Fibroblast of lung (primary cell): ENCODE measurements around the gene SNRPD3. TPM values are rescaled to one million over a fixed set of nuclear protein-coding genes. Genes with fewer than 3 reads are reported as not detected.
"Not testable (repeated sequence)": the region's sequence is repeated elsewhere in the genome, so short reads cannot be mapped to it uniquely, and the experiment has no call there.

Source experiments
- DNase-seq, 2 donors: peaks; one replicate each; pipeline versions ENCODE4 v3.0.0 to v3.0.0-alpha.2; 2010; ENCODE audit warnings: low read depth in 2 of 2
- H2AFZ ChIP-seq: 2 replicates; pipeline ENCODE4 v1.5.1; 2012; ENCODE audit warnings: low read length, control low read depth, inconsistent platforms
- H3K27ac ChIP-seq: 2 replicates; pipeline ENCODE4 v1.5.1; 2011; ENCODE audit warnings: low read length, control low read depth; ENCODE audit not compliant: insufficient read depth
- H3K27me3 ChIP-seq: 2 replicates; pipeline ENCODE4 v1.5.1; 2011; ENCODE audit warnings: mild to moderate bottlenecking, low read length; ENCODE audit not compliant: control insufficient read depth, insufficient read depth
- H3K36me3 ChIP-seq: 2 replicates; pipeline ENCODE4 v1.5.1; 2011; ENCODE audit warnings: low read length; ENCODE audit not compliant: control insufficient read depth, insufficient read depth
- H3K4me1 ChIP-seq: 2 replicates; pipeline ENCODE4 v1.5.1; 2011; ENCODE audit warnings: low read length; ENCODE audit not compliant: control insufficient read depth, insufficient read depth; ENCODE audit errors: extremely low read depth
- H3K4me2 ChIP-seq: 2 replicates; pipeline ENCODE4 v1.5.1; 2011; ENCODE audit warnings: low read length, control low read depth; ENCODE audit not compliant: insufficient read depth; ENCODE audit errors: extremely low read depth
- H3K4me3 ChIP-seq, 4 experiments: fragments of 200-600 bp in 1 of 4; sonication (generic) in 1 of 4; replicated peaks in 1 of 4; 2 replicates each; pipeline ENCODE4 v1.5.1; 2011 to 2016; ENCODE audit warnings: low read length in 4 of 4, low read depth in 3 of 4, mild to moderate bottlenecking in 3 of 4, control low read depth in 2 of 4, inconsistent platforms in 1 of 4, mixed read lengths in 1 of 4; ENCODE audit not compliant: insufficient read depth in 1 of 4; ENCODE audit errors: control extremely low read depth in 1 of 4
- H3K79me2 ChIP-seq: 2 replicates; pipeline ENCODE4 v1.5.1; 2012; ENCODE audit warnings: mild to moderate bottlenecking, low read length, inconsistent platforms; ENCODE audit not compliant: control insufficient read depth, insufficient read depth
- H3K9ac ChIP-seq: 2 replicates; pipeline ENCODE4 v1.5.1; 2011; ENCODE audit warnings: mild to moderate bottlenecking, low read length, control low read depth; ENCODE audit not compliant: insufficient read depth
- H3K9me3 ChIP-seq: 2 replicates; pipeline ENCODE4 v1.5.1; 2012; ENCODE audit warnings: low read depth, low read length; ENCODE audit not compliant: control insufficient read depth, insufficient read depth
- H4K20me1 ChIP-seq: 2 replicates; pipeline ENCODE4 v1.5.1; 2011; ENCODE audit warnings: low read length; ENCODE audit not compliant: control insufficient read depth, insufficient read depth; ENCODE audit errors: extremely low read depth
- EZH2 ChIP-seq: IDR thresholded peaks from 2 replicates; pipeline ENCODE4 v1.5.1; 2012; ENCODE audit warnings: low read length, control low read depth, mild to moderate bottlenecking; ENCODE audit errors: missing control alignments
- polyA plus RNA-seq, 2 donors: library from polyadenylated mRNA; depleted of rRNA in 1 of 2; stranded (reverse) in 1 of 2; unstranded in 1 of 2; fragments of >200 nt; gene quantifications; 2 replicates each; pipeline ENCODE4 v1.2.1, GENCODE V29; 2011 to 2012; ENCODE audit warnings: missing spikeins in 1 of 2
- total RNA-seq: library from RNA; depleted of rRNA; stranded (reverse); fragments of >200 nt; gene quantifications from 2 replicates; pipeline ENCODE4 v1.2.1, GENCODE V29; 2014
- TF ChIP-seq, protein P1 (sequence below), 2 donors: IDR thresholded peaks in 1 of 2; conservative IDR thresholded peaks in 1 of 2; 1 replicate in 1 of 2; 2 replicates in 1 of 2; pipeline ENCODE4 v1.5.1; 2011 to 2012; ENCODE audit warnings: low read length in 2 of 2, control low read depth in 1 of 2, inconsistent platforms in 1 of 2, low read depth in 1 of 2, mild to moderate bottlenecking in 1 of 2

The SNRPD3 gene
- total and polyA plus RNA-seq, 2 donors (not counting 1 experiment from before 2014, with no cell fraction given) = 114 to 151 TPM

DNA sequence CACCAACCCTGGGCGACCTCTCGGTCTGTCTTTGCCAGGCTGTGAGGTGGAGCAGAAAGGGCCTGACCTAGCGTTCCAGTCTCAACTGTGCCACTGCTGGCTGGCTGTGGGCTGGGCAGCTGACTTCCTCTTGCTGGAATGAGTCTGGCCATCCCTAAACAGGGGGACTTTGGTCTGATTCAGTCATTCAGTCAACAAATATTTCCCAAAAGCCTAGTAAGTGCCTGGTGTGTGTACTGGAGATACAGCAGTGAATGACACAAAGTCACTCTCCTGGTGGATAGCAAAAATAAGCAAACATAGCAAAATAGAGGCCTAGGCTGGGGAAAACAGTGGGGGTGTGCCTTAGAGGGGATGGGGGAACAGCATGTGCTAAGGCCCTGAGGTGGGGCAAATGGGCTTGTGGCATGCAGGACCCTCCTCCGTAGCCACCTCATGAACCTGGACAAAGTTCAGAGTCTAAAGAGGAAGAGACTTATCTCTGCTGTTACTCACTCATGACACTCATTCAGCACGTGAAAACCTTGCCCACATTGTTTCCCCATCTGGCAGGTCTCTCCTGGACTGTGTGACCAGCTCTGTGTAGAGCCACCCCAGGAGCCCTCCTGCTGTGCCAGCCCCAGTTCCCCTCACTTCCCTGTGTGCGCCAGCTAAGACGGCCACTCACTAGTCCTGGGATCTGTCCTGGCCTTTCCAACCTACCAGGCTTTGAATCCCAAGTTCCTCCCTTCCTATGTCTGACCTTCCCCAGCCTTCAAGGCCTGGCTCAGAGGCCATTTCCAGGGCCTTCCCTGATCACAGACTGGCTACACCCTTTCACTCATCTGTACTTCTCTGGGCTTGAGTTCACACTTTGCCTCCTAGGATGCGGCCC lies 5.5 kb upstream of the SNRPD3 start:
- Histone ChIP-seq H3K27ac (no peak overlapping the region), H3K27me3 (no peaks in the 10 kb centered on the region), H3K4me1 (peaks cover 11% of the 10 kb centered on the region), H4K20me1 (no peaks in the 10 kb centered on the region), H3K9ac (no peak overlapping the region), H3K36me3 (peaks cover 9% of the 10 kb centered on the region), H2AFZ (no peak overlapping the region), H3K9me3 (no peaks in the 10 kb centered on the region), H3K4me3 (no peak overlapping the region), H3K4me2 (no peak overlapping the region), H3K79me2 (peaks cover 53% of the 10 kb centered on the region)
- no peak for DNase-seq
- no peak for TF ChIP-seq EZH2
- TF ChIP-seq, protein P1, sequence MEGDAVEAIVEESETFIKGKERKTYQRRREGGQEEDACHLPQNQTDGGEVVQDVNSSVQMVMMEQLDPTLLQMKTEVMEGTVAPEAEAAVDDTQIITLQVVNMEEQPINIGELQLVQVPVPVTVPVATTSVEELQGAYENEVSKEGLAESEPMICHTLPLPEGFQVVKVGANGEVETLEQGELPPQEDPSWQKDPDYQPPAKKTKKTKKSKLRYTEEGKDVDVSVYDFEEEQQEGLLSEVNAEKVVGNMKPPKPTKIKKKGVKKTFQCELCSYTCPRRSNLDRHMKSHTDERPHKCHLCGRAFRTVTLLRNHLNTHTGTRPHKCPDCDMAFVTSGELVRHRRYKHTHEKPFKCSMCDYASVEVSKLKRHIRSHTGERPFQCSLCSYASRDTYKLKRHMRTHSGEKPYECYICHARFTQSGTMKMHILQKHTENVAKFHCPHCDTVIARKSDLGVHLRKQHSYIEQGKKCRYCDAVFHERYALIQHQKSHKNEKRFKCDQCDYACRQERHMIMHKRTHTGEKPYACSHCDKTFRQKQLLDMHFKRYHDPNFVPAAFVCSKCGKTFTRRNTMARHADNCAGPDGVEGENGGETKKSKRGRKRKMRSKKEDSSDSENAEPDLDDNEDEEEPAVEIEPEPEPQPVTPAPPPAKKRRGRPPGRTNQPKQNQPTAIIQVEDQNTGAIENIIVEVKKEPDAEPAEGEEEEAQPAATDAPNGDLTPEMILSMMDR (conservative IDR thresholded peaks at IDR 0.05 in 1 of 2, IDR thresholded peaks at IDR 0.05 in 1 of 2; ENCODE audit: low read depth in 1 of 2, low read length in 2 of 2) = no peak

DNA sequence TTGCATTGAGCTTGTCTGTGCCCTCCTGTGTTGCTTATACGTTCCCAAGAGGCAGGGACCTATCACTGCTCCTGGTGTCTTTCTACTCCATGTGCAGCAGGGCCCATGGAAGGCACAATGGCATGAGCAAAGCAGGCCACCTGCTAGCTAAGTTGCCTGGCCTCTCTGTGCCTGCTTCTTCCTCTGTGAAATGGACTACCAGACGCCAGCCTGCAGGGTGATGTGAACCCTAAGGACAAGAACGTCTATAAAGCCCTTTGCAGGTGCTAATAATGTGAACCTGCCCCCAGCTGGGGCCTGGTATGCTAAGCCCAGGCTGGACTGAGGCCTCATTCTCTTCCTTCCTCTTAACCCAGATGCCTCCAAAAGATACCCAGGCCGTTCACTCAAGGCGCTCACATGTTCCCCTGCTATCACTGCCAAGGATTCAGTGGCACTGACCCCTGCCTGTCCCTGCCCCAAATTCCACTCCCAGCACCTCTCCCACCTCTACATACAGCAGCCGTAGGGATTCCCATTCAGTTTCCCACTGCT lies 4.8 kb upstream of the SNRPD3 start:
- peaks cover 9% of the 10 kb centered on the region for H3K36me3 ChIP-seq
- H3K4me3 ChIP-seq = no peak overlapping the region
- H3K27me3 ChIP-seq = no peaks in the 10 kb centered on the region
- H2AFZ ChIP-seq = no peak overlapping the region
- no peaks in the 10 kb centered on the region for H4K20me1 ChIP-seq
- peaks cover 55% of the 10 kb centered on the region for H3K79me2 ChIP-seq
- no peak overlapping the region for H3K4me2 ChIP-seq
- H3K9me3 ChIP-seq = no peaks in the 10 kb centered on the region
- DNase-seq = no peak
- H3K4me1 ChIP-seq = peaks cover 10% of the 10 kb centered on the region
- no peak overlapping the region for H3K27ac ChIP-seq
- no peak for TF ChIP-seq EZH2
- TF ChIP-seq, protein P1 (conservative IDR thresholded peaks at IDR 0.05 in 1 of 2, IDR thresholded peaks at IDR 0.05 in 1 of 2; ENCODE audit: low read depth in 1 of 2, low read length in 2 of 2) = no peak
- no peak overlapping the region for H3K9ac ChIP-seq

DNA sequence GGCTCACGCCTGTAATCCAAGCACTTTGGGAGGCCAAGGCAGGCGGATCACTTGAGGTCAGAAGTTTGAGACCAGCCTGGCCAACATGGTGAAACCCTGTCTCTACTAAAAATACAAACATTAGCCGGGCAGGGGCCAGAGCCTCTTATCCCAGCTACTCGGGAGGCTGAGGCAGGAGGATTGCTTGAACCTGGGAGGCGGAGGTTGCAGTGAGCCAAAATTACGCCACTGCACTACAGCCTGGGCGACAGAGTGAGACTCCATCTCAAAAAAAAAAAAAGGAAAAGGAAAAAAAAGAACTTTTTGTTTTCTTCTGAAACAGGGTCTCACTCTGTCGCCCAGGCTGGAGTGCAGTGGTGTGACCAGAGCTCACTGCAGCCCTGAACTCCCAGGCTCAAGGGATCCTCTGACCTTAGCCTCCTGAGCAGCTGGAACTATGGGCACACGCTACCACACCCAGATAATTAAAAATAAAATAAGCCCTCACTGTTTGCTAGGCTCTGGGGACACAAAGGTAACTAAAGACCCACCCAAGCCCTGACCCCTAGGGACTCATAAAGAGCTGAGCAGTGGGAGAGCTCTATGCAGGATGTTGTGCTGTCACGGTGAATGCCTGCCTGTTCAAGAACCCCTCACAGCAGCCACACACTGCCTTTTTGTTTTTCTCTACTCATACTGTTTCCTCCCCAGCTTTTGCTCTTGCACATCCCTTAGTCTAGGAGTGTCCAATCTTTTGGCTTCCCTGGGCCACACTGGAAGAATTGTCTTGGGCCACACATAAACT lies 3.1 kb upstream of the SNRPD3 start:
- H3K36me3 ChIP-seq, H4K20me1 ChIP-seq, H3K27ac ChIP-seq, H2AFZ ChIP-seq, DNase-seq, H3K9me3 ChIP-seq, H3K27me3 ChIP-seq, H3K9ac ChIP-seq: not testable (repeated sequence)
- Histone ChIP-seq H3K79me2 (peaks cover 72% of the 10 kb centered on the region), H3K4me2 (peak overlapping the region; percentile 99), H3K4me1 (peaks cover 10% of the 10 kb centered on the region), H3K4me3 (peak overlapping the region in 1 of 4 experiments; percentile 98)
